HepG2 (cell line): Measurements from ENCODE around the gene SPCS2. TPM values are rescaled to one million over a fixed set of nuclear protein-coding genes. Genes with fewer than 3 reads are reported as not detected.

Experiments
- ATAC-seq: fragments of 200-7000 bp; cut with Tn5 transposase; 3 replicates; pipeline ENCODE4 v1.9.1; 2020; ENCODE audit warnings: mild to moderate bottlenecking, moderate library complexity
- BruUV-seq: library from RNA; stranded (reverse); fragments of 400-500 nt; replicated peaks from 2 replicates; lab custom pipeline; 2021; lab: Mats Ljungman, UMichigan
- CTCF ChIA-PET: fragments of 300-600 bp; formaldehyde crosslinking; extraction: SDS; loops from one replicate; lab custom pipeline; 2021; ENCODE audit warnings: low total read pairs, inconsistent platforms, low intra/inter-chr PET ratio; lab: Yijun Ruan, JAX
- POLR2A ChIA-PET: fragments of 350-600 bp; sonication (Branson Sonifier 250); formaldehyde crosslinking; loops from one replicate; lab custom pipeline; 2020; ENCODE audit warnings: antibody characterized with exemption, inconsistent platforms; lab: Yijun Ruan, JAX
- DNase-seq: peaks from one replicate; pipeline ENCODE4 v3.0.0-alpha.2; 2015; ENCODE audit warnings: low spot score
- FAIRE-seq: peaks from 3 replicates; lab custom pipeline; 2011; peaks lifted over from hg19 to GRCh38; lab: Jason Lieb, UNC
- H2AFZ ChIP-seq: one replicate; pipeline ENCODE4 v1.6.1; 2011; ENCODE audit warnings: low read length, inconsistent platforms
- H3K27ac ChIP-seq: fragments of 300-600 bp; 3 replicates; pipeline ENCODE4 v1.8.0; 2011; ENCODE audit warnings: mixed run types, mild to moderate bottlenecking, mixed read lengths, low read length, inconsistent platforms; ENCODE audit not compliant: insufficient read depth; ENCODE audit errors: extremely low read length
- H3K27me3 ChIP-seq, 2 experiments: fragments of 200-600 bp in 1 of 2; 2 replicates in 1 of 2; 3 replicates in 1 of 2; pipeline versions ENCODE4 v1.6.0 to v1.8.0; 2011; ENCODE audit warnings: low read length in 2 of 2, mild to moderate bottlenecking in 2 of 2, moderate library complexity in 2 of 2, inconsistent platforms in 1 of 2; ENCODE audit not compliant: insufficient read depth in 2 of 2, control insufficient read depth in 1 of 2
- H3K36me3 ChIP-seq, 2 experiments: fragments of 200-600 bp in 1 of 2; replicated peaks in 1 of 2; 2 replicates in 1 of 2; 3 replicates in 1 of 2; pipeline versions ENCODE4 v1.5.1 to v1.8.0; 2011; ENCODE audit warnings: low read length in 2 of 2, inconsistent platforms in 1 of 2; ENCODE audit not compliant: insufficient read depth in 2 of 2, control insufficient read depth in 1 of 2
- H3K4me1 ChIP-seq: 2 replicates; pipeline ENCODE4 v1.5.1; 2012; ENCODE audit warnings: low read length, inconsistent platforms; ENCODE audit not compliant: insufficient read depth
- H3K4me2 ChIP-seq: 2 replicates; pipeline ENCODE4 v1.6.0; 2011; ENCODE audit warnings: low read depth, low read length, inconsistent platforms
- H3K4me3 ChIP-seq, 3 experiments: fragments of 200-600 bp in 1 of 3; sonication (generic), shearing (Covaris generic) in 1 of 3; replicated peaks in 1 of 3; 2 replicates each; pipeline ENCODE4 v1.5.1; 2011 to 2016; ENCODE audit warnings: low read length in 3 of 3, inconsistent platforms in 2 of 3, low read depth in 2 of 3, mild to moderate bottlenecking in 2 of 3, control low read depth in 1 of 3, mixed read lengths in 1 of 3; ENCODE audit not compliant: insufficient read depth in 1 of 3
- H3K79me2 ChIP-seq: one replicate; pipeline ENCODE4 v1.6.1; 2011; ENCODE audit warnings: low read length, inconsistent platforms; ENCODE audit not compliant: insufficient read depth
- H3K9ac ChIP-seq: 2 replicates; pipeline ENCODE4 v1.6.0; 2011; ENCODE audit warnings: mild to moderate bottlenecking, low read depth, low read length, inconsistent platforms; ENCODE audit not compliant: insufficient read depth
- H3K9me3 ChIP-seq: 2 replicates; pipeline ENCODE4 v1.5.1; 2012; ENCODE audit warnings: mild to moderate bottlenecking, low read length
- H4K20me1 ChIP-seq: 2 replicates; pipeline ENCODE4 v1.6.0; 2011; ENCODE audit warnings: inconsistent platforms, mild to moderate bottlenecking, low read length, moderate library complexity; ENCODE audit not compliant: insufficient read depth
- BRF2 ChIP-seq: sonication (generic); formaldehyde crosslinking; IDR thresholded peaks from 2 replicates; pipeline ENCODE4 v1.8.1; 2022; ENCODE audit warnings: mild to moderate bottlenecking, missing genetic modification reagents
- DDIT3 ChIP-seq: sonication (generic); formaldehyde crosslinking; IDR thresholded peaks from 2 replicates; pipeline ENCODE4 v1.4.0; 2020; ENCODE audit warnings: mild to moderate bottlenecking, missing genetic modification reagents
- FOXO1 ChIP-seq: sonication (generic); formaldehyde crosslinking; IDR thresholded peaks from 2 replicates; pipeline ENCODE4 v1.4.0; 2020; ENCODE audit warnings: missing genetic modification reagents
- FOXO4 ChIP-seq: sonication (generic); formaldehyde crosslinking; conservative IDR thresholded peaks from 2 replicates; pipeline ENCODE4 v1.8.1; 2023; ENCODE audit warnings: missing genetic modification reagents
- HMG20B ChIP-seq: conservative IDR thresholded peaks from 2 replicates; pipeline ENCODE4 v1.6.1; 2016; ENCODE audit warnings: missing genetic modification reagents, missing compliant biosample characterization
- LCORL ChIP-seq, 2 experiments: fragments of 450-650 bp in 1 of 2; sonication (generic) in 1 of 2; formaldehyde crosslinking in 1 of 2; IDR thresholded peaks; 2 replicates each; pipeline versions ENCODE4 v1.5.0 to v1.6.1; 2017 to 2020; ENCODE audit warnings: antibody characterized with exemption in 1 of 2, missing genetic modification reagents in 1 of 2
- PCBP2 ChIP-seq: fragments of 200-400 bp; formaldehyde crosslinking; optimal IDR thresholded peaks from 2 replicates; pipeline ENCODE3; 2018; ENCODE audit warnings: low read length, low read depth; ENCODE audit not compliant: poor library complexity, severe bottlenecking
- RAD21 ChIP-seq: fragments of 450-650 bp; formaldehyde crosslinking; IDR thresholded peaks from 2 replicates; pipeline ENCODE4 v1.5.0; 2020; ENCODE audit warnings: mild to moderate bottlenecking
- RARA ChIP-seq: IDR thresholded peaks from 2 replicates; pipeline ENCODE4 v1.6.1; 2016; ENCODE audit warnings: missing genetic modification reagents, missing compliant biosample characterization
- RFX5 ChIP-seq: IDR thresholded peaks from 2 replicates; pipeline ENCODE4 v1.6.1; 2011; ENCODE audit warnings: low read depth, low read length, improper control_type of control experiment
- RNF2 ChIP-seq: fragments of 450-650 bp; conservative IDR thresholded peaks from 2 replicates; pipeline ENCODE4 v1.6.1; 2016; ENCODE audit warnings: low read depth
- SALL1 ChIP-seq: sonication (generic); formaldehyde crosslinking; IDR thresholded peaks from 2 replicates; pipeline ENCODE4 v1.8.0; 2022; ENCODE audit warnings: mild to moderate bottlenecking, missing genetic modification reagents
- SP1 ChIP-seq, 2 experiments: fragments of 450-650 bp in 1 of 2; sonication (generic) in 1 of 2; formaldehyde crosslinking in 1 of 2; IDR thresholded peaks; 2 replicates each; pipeline versions ENCODE4 v1.4.0 to v1.6.1; 2016 to 2020; ENCODE audit warnings: missing genetic modification reagents in 1 of 2
- SP5 ChIP-seq: IDR thresholded peaks from 2 replicates; pipeline ENCODE4 v1.6.1; 2016; ENCODE audit warnings: low read depth, borderline replicate concordance
- ZNF260 ChIP-seq: sonication (generic); formaldehyde crosslinking; IDR thresholded peaks from 2 replicates; pipeline ENCODE4 v1.4.0; 2020; ENCODE audit warnings: missing genetic modification reagents, low read depth, mild to moderate bottlenecking, borderline replicate concordance
- ZNF382 ChIP-seq: sonication (generic); formaldehyde crosslinking; IDR thresholded peaks from 2 replicates; pipeline ENCODE4 v1.5.0; 2020; ENCODE audit warnings: missing genetic modification reagents, mild to moderate bottlenecking, borderline replicate concordance
- WGBS: methylation state at CpG from one replicate; pipeline ENCODE4 v1.1.6; 2017; ENCODE audit warnings: low lambda C conversion rate; 5-methylcytosine and 5-hydroxymethylcytosine counted together
- in situ Hi-C: cut with HindIII; loops from 2 replicates; pipeline ENCODE4 v1.10.0; 2017; ENCODE audit warnings: low pct_unique_long_range_greater_than_20kb; ENCODE audit not compliant: extremely low pct_ligation_motif_present
- intact Hi-C: fragments of 100-400 bp; cut with micrococcal nuclease; formaldehyde crosslinking; loops from one replicate; pipeline ENCODE4 v1.10.0; 2022; ENCODE audit not compliant: unreplicated experiment
- polyA plus RNA-seq, 8 experiments: library from polyadenylated mRNA; depleted of rRNA in 3 of 8; stranded (reverse) in 7 of 8; unstranded in 1 of 8; fragments of >200 nt; fragmentation: Illumina TruSeq in 4 of 8; extraction: Trizol in 4 of 8; gene quantifications; 2 replicates each; pipeline versions ENCODE4 v1.2.1 to v1.2.3, GENCODE V29; 2011 to 2016; ENCODE audit warnings: low read depth in 4 of 8, missing spikeins in 1 of 8, mixed read lengths in 1 of 8; ENCODE audit not compliant: insufficient read depth in 1 of 8
- total RNA-seq, 5 experiments: library from RNA; depleted of rRNA; stranded (reverse); fragments of >200 nt; fragmentation: Illumina TruSeq; extraction: Trizol; gene quantifications; 2 replicates each; pipeline ENCODE4 v1.2.3, GENCODE V29; 2016; ENCODE audit warnings: low read depth in 1 of 5
- TF ChIP-seq, protein P1 (sequence below): sonication (generic); formaldehyde crosslinking; IDR thresholded peaks from 2 replicates; pipeline ENCODE4 v1.4.0; 2020; ENCODE audit warnings: missing genetic modification reagents, low read depth, mild to moderate bottlenecking, borderline replicate concordance

SPCS2 gene
- total and polyA plus RNA-seq, 2 of the 13 experiments (the other 11 are each of a cell fraction or from before 2014, with no cell fraction given), result 87.3 to 142 TPM

DNA sequence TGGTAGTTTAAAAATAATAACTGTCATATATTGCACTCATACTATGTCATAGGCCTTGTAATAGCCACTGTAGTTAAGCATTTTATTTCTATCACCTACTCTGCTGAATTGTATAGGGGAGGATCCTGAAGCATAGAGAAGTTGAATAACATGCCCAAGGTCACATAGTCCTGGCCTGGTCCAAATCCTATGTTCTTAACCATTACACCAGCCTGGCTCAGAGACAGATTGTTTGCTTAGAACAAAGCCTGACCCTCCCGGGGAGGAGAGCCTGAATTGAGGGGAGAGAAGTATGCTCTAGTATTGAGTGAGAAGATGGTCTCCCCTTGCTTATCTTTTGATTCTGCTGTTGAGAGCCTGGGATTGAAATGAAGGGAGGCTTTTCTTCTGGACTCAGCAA is 41.9 kb downstream of the SPCS2 start (continued):
- TF ChIP-seq HMG20B (CRISPR knock-in tag) (no peak), RNF2 (no peak), RARA (no peak), BRF2 (CRISPR knock-in tag) (no peak)

GRCh38 chr11:74992852-74993251 is 43.8 kb downstream of the SPCS2 start:
- Histone ChIP-seq H3K9me3 (no peaks in the 10 kb centered on the region), H3K36me3 (peaks cover 7 to 17% of the 10 kb centered on the region in 2 experiments; a peak in 3 of 5 replicates), H3K4me2 (no peak overlapping the region), H3K27me3 (no peaks in the 10 kb centered on the region), H3K27ac (no peak overlapping the region), H3K4me3 (no peak overlapping the region), H2AFZ (no peak overlapping the region), H3K79me2 (peaks cover 21% of the 10 kb centered on the region), H3K4me1 (peaks cover 27% of the 10 kb centered on the region), H3K9ac (no peak overlapping the region)
- in situ Hi-C loops, result no loop called here
- BruUV-seq, result no TSS peak
- 98% methylated on average over 5 of the region's 5 CpGs for WGBS
- intact Hi-C loops, result no loop called here
- FAIRE-seq (no peak), ATAC-seq (no peak)
- CTCF ChIA-PET, result no interaction called here
- POLR2A ChIA-PET, result no interaction called here
- TF ChIP-seq FOXO1 (CRISPR knock-in tag) (no peak), SP1 (IDR thresholded peaks at IDR 0.05) (no peak), SP1 (CRISPR knock-in tag; IDR thresholded peaks at IDR 0.05) (no peak), SP5 (CRISPR knock-in tag) (no peak), RAD21 (CRISPR knock-in tag) (no peak), FOXO4 (CRISPR knock-in tag) (no peak), PCBP2 (no peak), ZNF382 (CRISPR knock-in tag) (no peak), RFX5 (no peak), LCORL (IDR thresholded peaks at IDR 0.05) (no peak), LCORL (CRISPR knock-in tag; IDR thresholded peaks at IDR 0.05) (no peak), DDIT3 (CRISPR knock-in tag) (no peak), SALL1 (CRISPR knock-in tag) (no peak), ZNF260 (CRISPR knock-in tag) (no peak)
- TF ChIP-seq, protein P1, sequence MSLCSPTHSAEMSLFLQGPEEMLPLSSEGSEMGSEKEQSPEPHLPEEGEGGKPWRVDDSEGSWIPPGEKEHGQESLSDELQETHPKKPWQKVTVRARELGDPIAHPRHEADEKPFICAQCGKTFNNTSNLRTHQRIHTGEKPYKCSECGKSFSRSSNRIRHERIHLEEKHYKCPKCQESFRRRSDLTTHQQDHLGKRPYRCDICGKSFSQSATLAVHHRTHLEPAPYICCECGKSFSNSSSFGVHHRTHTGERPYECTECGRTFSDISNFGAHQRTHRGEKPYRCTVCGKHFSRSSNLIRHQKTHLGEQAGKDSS, result no peak
- TF ChIP-seq, all 625 proteins: peak for 0
- no peaks in the 10 kb centered on the region for H4K20me1 ChIP-seq
- DNase-seq, result no peak
